Lung (tissue), 12 donors: ENCODE results near the gene RESF1. TPM values are rescaled to one million over a fixed set of nuclear protein-coding genes. Genes with fewer than 3 reads are reported as not detected.

Experiments used
- ATAC-seq: fragments of 200-7000 bp; cut with Tn5 transposase; one replicate; pipeline ENCODE4 v1.9.1; 2020; ENCODE audit warnings: moderate number of reproducible peaks; ENCODE audit not compliant: insufficient read depth, low FRiP score
- DNase-seq, 3 donors: peaks; one replicate each; pipeline ENCODE4 v3.0.0-alpha.2; 2013 to 2017
- H3K27ac ChIP-seq, 2 donors: one replicate each; pipeline ENCODE4 v1.5.1; 2013; ENCODE audit warnings: mild to moderate bottlenecking in 2 of 2, moderate library complexity in 2 of 2, control low read depth in 1 of 2, inconsistent platforms in 1 of 2, low read depth in 1 of 2, low read length in 1 of 2
- H3K27me3 ChIP-seq, 3 donors: one replicate each; pipeline ENCODE4 v1.5.1; 2013; ENCODE audit warnings: low read length in 2 of 3; ENCODE audit not compliant: control insufficient read depth in 3 of 3, insufficient read depth in 3 of 3
- H3K36me3 ChIP-seq, 4 donors: one replicate each; pipeline ENCODE4 v1.5.1; 2013; ENCODE audit warnings: low read length in 4 of 4, mild to moderate bottlenecking in 1 of 4, moderate library complexity in 1 of 4; ENCODE audit not compliant: control insufficient read depth in 4 of 4, insufficient read depth in 4 of 4
- H3K4me1 ChIP-seq, 5 donors: one replicate each; pipeline ENCODE4 v1.5.1; 2013; ENCODE audit warnings: low read length in 5 of 5, mild to moderate bottlenecking in 2 of 5, moderate library complexity in 1 of 5; ENCODE audit not compliant: control insufficient read depth in 5 of 5, insufficient read depth in 5 of 5
- H3K4me3 ChIP-seq: one replicate; pipeline ENCODE4 v1.5.1; 2013; ENCODE audit warnings: mild to moderate bottlenecking, control low read depth, moderate library complexity
- H3K9ac ChIP-seq, 2 donors: one replicate each; pipeline ENCODE4 v1.5.1; 2013; ENCODE audit warnings: low read length in 2 of 2, control low read depth in 1 of 2; ENCODE audit not compliant: insufficient read depth in 1 of 2
- H3K9me3 ChIP-seq, 4 donors: one replicate each; pipeline ENCODE4 v1.5.1; 2013; ENCODE audit warnings: low read length in 3 of 4, mild to moderate bottlenecking in 1 of 4, moderate library complexity in 1 of 4; ENCODE audit not compliant: control insufficient read depth in 4 of 4, insufficient read depth in 3 of 4
- CTCF ChIP-seq: IDR thresholded peaks from 2 replicates; pipeline ENCODE4 v1.5.1; 2012; ENCODE audit warnings: mild to moderate bottlenecking; ENCODE audit errors: control extremely low read depth, extremely low read depth
- WGBS, 2 donors: extraction: QIAGEN DNeasy Blood & Tissue Kit; methylation state at CpG; one replicate each; pipeline ENCODE4 v1.1.7; 2013; 5-methylcytosine and 5-hydroxymethylcytosine counted together
- polyA plus RNA-seq, 2 donors: library from polyadenylated mRNA; stranded (reverse); fragments of 200-250 nt; gene quantifications; one replicate each; pipeline ENCODE4 v1.2.1, GENCODE V29; 2013
- total RNA-seq, 2 donors: library from RNA; depleted of rRNA in 1 of 2; stranded (reverse); fragments of >200 nt in 1 of 2; gene quantifications; one replicate each; pipeline ENCODE4 v1.2.1, GENCODE V29; 2014 to 2021
- donor health status: control.
- donor health status: control.
- donor health status: Bipolar disorder and iron deficiency.
- donor health status: healthy.
- donor health status: DM: yes; HTN: yes; CAD: no.

RESF1 gene
- total and polyA plus RNA-seq, 4 donors = 54.0 to 65.4 (median 57.9) TPM

GRCh38 chr12:31929027-31929526, 30.1 kb upstream of the RESF1 start:
- Histone ChIP-seq H3K4me3 (no peak overlapping the region), H3K4me1 (no peaks in the 10 kb centered on the region), H3K9ac (no peak overlapping the region), H3K27ac (no peak overlapping the region), H3K36me3 (no peaks in the 10 kb centered on the region), H3K9me3 (no peaks in the 10 kb centered on the region), H3K27me3 (no peaks in the 10 kb centered on the region)
- ATAC-seq (no peak), DNase-seq (no peak)
- 91 to 92% methylated on average over 5 of the region's 5 CpGs for WGBS, 2 donors
- no peak for TF ChIP-seq CTCF

GRCh38 chr12:31931796-31932715, 27.2 kb upstream of the RESF1 start:
- no peak for TF ChIP-seq CTCF
- no peak overlapping the region for H3K9ac ChIP-seq
- no peaks in the 10 kb centered on the region for H3K9me3 ChIP-seq
- ATAC-seq (no peak), DNase-seq (no peak)
- H3K36me3 ChIP-seq = no peaks in the 10 kb centered on the region
- no peaks in the 10 kb centered on the region for H3K4me1 ChIP-seq
- no peak overlapping the region for H3K4me3 ChIP-seq
- no peak overlapping the region for H3K27ac ChIP-seq
- WGBS, 2 donors = 80 to 90% methylated on average over 7 of the region's 7 CpGs
- H3K27me3 ChIP-seq = no peaks in the 10 kb centered on the region

GRCh38 chr12:31944299-31944698, 14.9 kb upstream of the RESF1 start:
- Histone ChIP-seq H3K27ac (no peak overlapping the region), H3K27me3 (no peaks in the 10 kb centered on the region), H3K4me3 (no peak overlapping the region), H3K9ac (no peak overlapping the region), H3K9me3 (peaks cover 0 to 4% (median 3%) of the 10 kb centered on the region in 4 donors), H3K36me3 (peaks cover 0 to 5% (median 0%) of the 10 kb centered on the region in 4 donors), H3K4me1 (no peaks in the 10 kb centered on the region)
- DNase-seq = no peak
- no peak for TF ChIP-seq CTCF
- WGBS, 2 donors = 95 to 97% methylated on average over 4 of the region's 4 CpGs
- ATAC-seq = no peak
